SU-DHL-6 (cell line): Measurements from ENCODE around the gene ARFGEF3.

ENCODE experiments used
- EZH2phosphoT487 ChIP-seq: fragments of 200-600 bp; sonication (generic), shearing (Covaris generic); conservative IDR thresholded peaks from 2 replicates; pipeline ENCODE4 v1.6.1; 2018; ENCODE audit warnings: mild to moderate bottlenecking, antibody characterized with exemption, low read length, moderate library complexity, mixed read lengths
- TF ChIP-seq, protein P1 (sequence below): fragments of 200-600 bp; sonication (generic); IDR thresholded peaks from one replicate; pipeline ENCODE4 v1.5.1; 2017; ENCODE audit warnings: antibody characterized with exemption, mild to moderate bottlenecking, low read length, moderate library complexity; ENCODE audit not compliant: insufficient read depth, poor library complexity, severe bottlenecking

- TF ChIP-seq, protein P1, sequence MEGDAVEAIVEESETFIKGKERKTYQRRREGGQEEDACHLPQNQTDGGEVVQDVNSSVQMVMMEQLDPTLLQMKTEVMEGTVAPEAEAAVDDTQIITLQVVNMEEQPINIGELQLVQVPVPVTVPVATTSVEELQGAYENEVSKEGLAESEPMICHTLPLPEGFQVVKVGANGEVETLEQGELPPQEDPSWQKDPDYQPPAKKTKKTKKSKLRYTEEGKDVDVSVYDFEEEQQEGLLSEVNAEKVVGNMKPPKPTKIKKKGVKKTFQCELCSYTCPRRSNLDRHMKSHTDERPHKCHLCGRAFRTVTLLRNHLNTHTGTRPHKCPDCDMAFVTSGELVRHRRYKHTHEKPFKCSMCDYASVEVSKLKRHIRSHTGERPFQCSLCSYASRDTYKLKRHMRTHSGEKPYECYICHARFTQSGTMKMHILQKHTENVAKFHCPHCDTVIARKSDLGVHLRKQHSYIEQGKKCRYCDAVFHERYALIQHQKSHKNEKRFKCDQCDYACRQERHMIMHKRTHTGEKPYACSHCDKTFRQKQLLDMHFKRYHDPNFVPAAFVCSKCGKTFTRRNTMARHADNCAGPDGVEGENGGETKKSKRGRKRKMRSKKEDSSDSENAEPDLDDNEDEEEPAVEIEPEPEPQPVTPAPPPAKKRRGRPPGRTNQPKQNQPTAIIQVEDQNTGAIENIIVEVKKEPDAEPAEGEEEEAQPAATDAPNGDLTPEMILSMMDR: no peak
- TF ChIP-seq EZH2phosphoT487: no peak
Measured at GRCh38 chr6:138300469-138300868, 138.7 kb downstream of the ARFGEF3 start.
